ENCODE measurements around the gene CDH4. TPM values are rescaled to one million over a fixed set of nuclear protein-coding genes. Genes with fewer than 3 reads are reported as not detected.

The CDH4 gene
- total and polyA plus RNA-seq, 2 donors (not counting 3 experiments of a cell fraction or from before 2014, with no cell fraction given), result 0.17 to 0.51 TPM

- Histone ChIP-seq H3K4me1 (ENCODE audit: control insufficient read depth, extremely low read depth, insufficient read depth, low read length) (no peaks in the 10 kb centered on the region), H2AFZ (ENCODE audit: low read depth, low read length) (no peak overlapping the region), H3K4me2 (ENCODE audit: insufficient read depth, low read length) (no peak overlapping the region), H4K20me1 (replicated peaks; ENCODE audit: control insufficient read depth, extremely low read depth, insufficient read depth, low read length) (no peaks in the 10 kb centered on the region), H3K9ac (replicated peaks; ENCODE audit: extremely low read depth, insufficient read depth, low read length) (no peak overlapping the region), H3K79me2 (ENCODE audit: control insufficient read depth, insufficient read depth, low read length) (no peaks in the 10 kb centered on the region), H3K27ac (ENCODE audit: insufficient read depth, low read depth, low read length) (no peak overlapping the region), H3K36me3 (ENCODE audit: control insufficient read depth in 2 of 2, extremely low read depth in 1 of 2, insufficient read depth in 2 of 2, low read length in 2 of 2) (no peaks in the 10 kb centered on the region), H3K9me3 (replicated peaks; ENCODE audit: control insufficient read depth, insufficient read depth, low read length) (peaks cover 7% of the 10 kb centered on the region), H3K27me3 (ENCODE audit: control insufficient read depth in 2 of 2, insufficient read depth in 2 of 2, low read length in 2 of 2) (no peaks in the 10 kb centered on the region), H3K4me3 (replicated peaks in 1 of 3; ENCODE audit: insufficient read depth in 1 of 3, low read depth in 1 of 3, low read length in 3 of 3) (no peak overlapping the region), H3K9me1 (replicated peaks; ENCODE audit: control insufficient read depth, extremely low read depth, insufficient read depth, low read length) (no peaks in the 10 kb centered on the region)
- DNase-seq (ENCODE audit: low read depth, low spot score) (no peak), FAIRE-seq (no peak)
- CTCF ChIA-PET, result no interaction called here
- no TSS peak for BruUV-seq (replicated peaks)
- POLR2A ChIA-PET, result no interaction called here
- intact Hi-C loops (cut with micrococcal nuclease) (no loop called here), dilution Hi-C loops (cut with MboI; ENCODE audit: extremely low pct_ligation_motif_present, low sequenced_read_pairs) (no loop called here)
- TF ChIP-seq GATA2 (IDR thresholded peaks at IDR 0.05; ENCODE audit: insufficient read depth, insufficient read length, low read depth, low read length) (no peak), POLR2AphosphoS5 (IDR thresholded peaks at IDR 0.05; ENCODE audit: insufficient read depth, low read depth, low read length) (no peak), FOS (IDR thresholded peaks at IDR 0.05; ENCODE audit: borderline replicate concordance, insufficient read depth, low read length) (no peak), POLR2A (IDR thresholded peaks at IDR 0.05; ENCODE audit: low read depth, low read length) (no peak), JUN (IDR thresholded peaks at IDR 0.05; ENCODE audit: borderline replicate concordance, insufficient read depth, insufficient read length, low read depth) (no peak), MYC (IDR thresholded peaks at IDR 0.05; ENCODE audit: low read depth, low read length) (no peak), EZH2 (IDR thresholded peaks at IDR 0.05; ENCODE audit: borderline replicate concordance, low read depth, low read length, severe bottlenecking) (no peak), MAX (IDR thresholded peaks at IDR 0.05; ENCODE audit: insufficient read depth, insufficient read length) (no peak), CTCF (IDR thresholded peaks at IDR 0.05; ENCODE audit: extremely low read depth in 1 of 2, insufficient read depth in 1 of 2, low read depth in 1 of 2, low read length in 2 of 2) (no peak)
These were observed 101.9 kb downstream of the CDH4 start for GRCh38 chr20:61354001-61354390.

All from endothelial cell of umbilical vein (primary cell).